HL-60 (cell line): ENCODE data around the gene KLC1.

Source experiments
- CTCF ChIP-seq: IDR thresholded peaks from one replicate; pipeline ENCODE4 v1.5.1; 2011; ENCODE audit warnings: low read length, control low read depth, inconsistent platforms; ENCODE audit not compliant: insufficient read depth
- REST ChIP-seq: IDR thresholded peaks from 2 replicates; pipeline ENCODE4 v1.6.1; 2012; ENCODE audit warnings: low read depth; ENCODE audit not compliant: insufficient replicate concordance

GRCh38 chr14:103731481-103731880 lies 102.5 kb downstream of the KLC1 start:
- TF ChIP-seq CTCF = no peak
- no peak for TF ChIP-seq REST
